GM23248 (cell line): ENCODE results near the gene SH3TC2.

ENCODE experiments used
- EZH2 ChIP-seq: fragments of 200-600 bp; sonication (generic); IDR thresholded peaks from 2 replicates; pipeline ENCODE4 v1.6.1; 2018; ENCODE audit warnings: antibody characterized with exemption, mild to moderate bottlenecking; ENCODE audit not compliant: insufficient read depth, poor library complexity, severe bottlenecking
- EZH2phosphoT487 ChIP-seq: fragments of 200-600 bp; sonication (generic); IDR thresholded peaks from 2 replicates; pipeline ENCODE4 v1.6.1; 2018; ENCODE audit warnings: antibody characterized with exemption, moderate library complexity, mild to moderate bottlenecking, low read depth; ENCODE audit not compliant: insufficient read depth

GRCh38 chr5:148966938-148967337 lies 95.9 kb downstream of the SH3TC2 start:
- TF ChIP-seq EZH2: no peak
- TF ChIP-seq EZH2phosphoT487: no peak
